GM19397 (cell line): ENCODE data around the gene FBXW11.
"Not testable (repeated sequence)": the region's sequence is repeated elsewhere in the genome, so short reads cannot be mapped to it uniquely, and the experiment has no call there.

Experiments used
- ATAC-seq: cut with Tn5 transposase; IDR thresholded peaks from one replicate; pipeline ENCODE4 v1.9.1; 2021; ENCODE audit warnings: mild to moderate bottlenecking, moderate library complexity; ENCODE audit not compliant: unreplicated experiment

The FBXW11 gene

DNA sequence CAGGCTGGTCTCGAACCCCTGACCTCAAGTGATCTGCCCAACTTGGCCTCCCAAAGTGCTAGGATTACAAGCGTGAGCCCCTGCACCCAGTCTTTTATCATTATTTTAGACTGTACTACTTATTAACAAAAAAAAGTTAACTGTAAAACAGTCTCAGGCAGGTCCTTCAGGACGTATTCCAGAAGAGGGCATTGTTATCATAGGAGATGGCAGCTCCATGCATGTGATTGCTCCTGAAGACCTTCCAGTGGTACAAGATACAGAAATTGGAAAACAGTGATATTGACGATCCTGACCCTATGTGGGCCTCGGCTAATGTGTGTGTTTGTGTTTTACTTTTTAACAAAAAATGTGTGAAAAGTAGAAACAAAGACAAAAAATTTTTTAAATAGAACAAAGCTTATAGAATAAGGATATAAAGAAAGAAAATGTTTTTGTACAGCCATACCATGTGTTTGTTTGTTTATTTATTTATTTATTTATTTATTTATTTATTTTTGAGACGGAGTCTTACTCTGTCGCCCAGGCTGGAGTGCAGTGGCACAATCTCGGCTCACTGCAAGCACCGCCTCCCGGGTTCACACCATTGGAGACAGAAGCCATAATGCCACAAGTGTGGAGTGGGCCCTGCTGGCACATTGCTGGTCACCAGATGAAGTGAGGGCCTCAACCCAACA lies 13.8 kb upstream of the FBXW11 start:
- not testable (repeated sequence) for ATAC-seq

GRCh38 chr5:172015346-172015745 lies 8.9 kb upstream of the FBXW11 start:
- no peak for ATAC-seq

DNA sequence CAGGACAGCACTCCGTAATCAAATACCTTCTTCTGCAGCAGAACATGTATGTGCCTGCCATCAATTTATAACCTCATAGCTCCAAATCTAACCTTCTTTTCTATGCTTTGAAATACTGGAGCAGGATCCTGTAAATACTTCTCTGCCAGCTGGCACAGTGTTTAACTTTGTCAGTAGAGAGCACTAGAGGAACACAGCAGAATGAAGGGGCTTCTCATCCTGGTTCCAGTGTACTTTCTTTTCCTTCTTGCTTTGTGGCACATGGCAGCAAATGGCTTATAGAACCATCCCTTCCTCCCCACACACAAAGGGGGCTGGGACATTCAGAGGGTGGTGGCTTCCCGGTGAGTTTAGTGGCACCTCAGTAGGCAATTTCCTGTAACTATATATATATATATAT lies 3.8 kb upstream of the FBXW11 start:
- ATAC-seq = no peak

GRCh38 chr5:172009536-172010270 lies 3.3 kb upstream of the FBXW11 start:
- no peak for ATAC-seq

- ATAC-seq = no peak
These were observed 2.3 kb upstream of the FBXW11 start for GRCh38 chr5:172008689-172009141.

GRCh38 chr5:172008111-172008455 lies 1.6 kb upstream of the FBXW11 start:
- no peak for ATAC-seq

DNA sequence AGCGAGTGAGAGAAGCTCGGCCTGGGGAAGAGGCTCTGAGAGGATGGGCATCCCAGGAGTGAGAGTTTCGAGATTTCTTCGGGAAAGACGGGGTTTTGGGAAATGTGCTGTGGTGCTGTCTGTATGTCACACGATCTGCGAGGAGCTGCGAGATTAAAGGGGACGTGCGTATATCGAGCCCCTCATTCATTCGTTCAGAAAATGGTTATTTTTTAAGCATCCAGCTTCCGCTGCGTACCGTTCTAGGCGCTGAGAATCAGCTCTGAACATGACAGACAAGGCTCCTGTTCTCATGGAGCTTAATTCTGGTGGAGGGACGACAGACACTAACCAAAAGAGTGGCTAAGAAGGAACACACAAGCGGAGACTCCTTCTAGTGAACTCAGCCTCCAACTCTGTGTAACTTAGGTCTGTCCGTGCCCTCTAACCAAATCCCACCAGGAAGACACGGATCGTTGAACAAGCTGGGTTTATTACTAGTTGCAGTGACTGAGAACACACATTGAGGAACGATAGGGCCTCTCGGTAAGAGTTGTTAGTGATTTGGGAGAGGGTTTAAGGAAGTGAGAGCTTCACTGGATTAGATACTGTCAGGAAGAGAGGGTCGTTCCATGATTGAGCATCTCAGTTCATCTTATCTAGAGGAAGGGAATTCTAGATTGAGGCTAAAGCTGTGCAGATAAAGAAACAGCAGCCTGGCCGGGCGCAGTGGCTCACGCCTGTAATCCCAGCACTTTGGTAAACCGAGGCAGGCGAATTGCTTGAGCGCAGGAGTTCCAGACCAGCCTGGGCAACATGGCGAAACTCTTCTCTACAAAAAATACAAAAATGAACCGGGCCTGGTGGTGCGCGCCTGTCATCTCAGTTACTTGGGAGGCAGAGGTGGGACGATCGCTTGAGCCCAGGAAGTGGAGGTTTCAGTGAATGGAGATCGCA lies 1.0 kb upstream of the FBXW11 start:
- ATAC-seq = no peak

DNA sequence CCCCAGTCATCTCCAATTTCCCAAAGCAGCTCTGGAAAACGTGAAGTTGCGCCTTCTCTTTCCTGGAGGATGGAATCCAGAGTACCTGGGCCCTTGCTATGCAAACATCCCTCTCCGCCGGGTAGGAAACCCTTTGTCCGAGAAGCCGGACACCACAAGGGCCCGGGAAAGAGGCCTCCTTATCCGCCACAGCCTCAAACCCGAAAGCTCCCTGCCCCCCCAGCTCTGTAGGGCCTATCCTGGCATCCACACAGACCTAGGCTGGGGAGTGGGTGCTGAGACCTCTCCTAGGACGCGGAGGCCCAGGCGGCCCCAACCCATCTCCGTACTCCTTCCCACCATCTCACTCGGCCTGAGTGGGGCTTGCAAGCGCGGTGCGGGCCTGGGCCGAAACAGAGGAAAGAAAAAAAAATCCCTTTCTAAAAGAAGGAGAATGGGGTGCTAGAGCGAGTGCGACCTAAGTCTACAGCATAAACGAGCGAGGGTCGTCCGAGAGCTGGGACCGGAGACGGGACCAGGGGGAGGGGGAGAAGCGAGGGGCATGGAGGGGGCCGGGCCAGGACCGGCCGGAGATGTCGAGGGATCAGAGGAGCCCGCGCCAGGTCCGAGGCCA lies 624 bp downstream of the FBXW11 start:
- peak; percentile 1 for ATAC-seq

DNA sequence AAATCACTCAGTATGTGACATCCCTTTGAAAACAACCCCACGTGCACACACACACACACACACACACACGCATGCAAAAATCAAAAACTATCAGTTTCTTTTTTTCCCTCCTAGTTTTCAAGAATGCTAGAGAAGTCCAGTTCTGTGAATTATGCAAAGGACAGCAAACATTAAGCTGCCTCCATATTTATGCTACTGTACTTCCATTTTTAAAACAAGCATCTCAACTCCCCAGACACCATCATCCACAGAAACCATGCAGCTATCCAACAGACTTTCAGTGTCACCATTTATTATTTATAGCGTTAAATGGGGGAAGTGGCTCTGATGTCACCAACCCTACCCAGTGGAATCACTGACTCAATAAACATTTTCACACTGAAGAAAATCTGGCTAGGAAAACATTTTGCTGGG lies 1.6 kb downstream of the FBXW11 start:
- ATAC-seq = no peak

DNA sequence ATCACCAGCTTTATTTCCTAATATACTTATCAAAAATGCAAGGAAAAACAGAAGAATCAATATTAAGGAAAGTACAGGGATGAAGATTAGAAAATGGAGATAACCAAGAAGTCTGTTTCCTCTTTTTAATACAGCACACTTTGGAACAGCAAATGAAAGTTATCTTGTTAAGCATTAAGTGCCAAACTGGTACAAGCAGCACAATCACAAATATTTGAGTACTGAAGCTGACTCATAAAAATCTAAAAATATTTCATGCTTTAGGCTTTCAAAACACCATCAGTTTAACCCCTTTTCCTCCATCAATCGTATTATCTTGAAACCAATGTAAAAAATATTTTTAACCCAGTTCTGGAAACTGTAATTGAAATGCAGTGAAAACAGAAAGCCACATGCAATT lies 2.7 kb downstream of the FBXW11 start:
- no peak for ATAC-seq

DNA sequence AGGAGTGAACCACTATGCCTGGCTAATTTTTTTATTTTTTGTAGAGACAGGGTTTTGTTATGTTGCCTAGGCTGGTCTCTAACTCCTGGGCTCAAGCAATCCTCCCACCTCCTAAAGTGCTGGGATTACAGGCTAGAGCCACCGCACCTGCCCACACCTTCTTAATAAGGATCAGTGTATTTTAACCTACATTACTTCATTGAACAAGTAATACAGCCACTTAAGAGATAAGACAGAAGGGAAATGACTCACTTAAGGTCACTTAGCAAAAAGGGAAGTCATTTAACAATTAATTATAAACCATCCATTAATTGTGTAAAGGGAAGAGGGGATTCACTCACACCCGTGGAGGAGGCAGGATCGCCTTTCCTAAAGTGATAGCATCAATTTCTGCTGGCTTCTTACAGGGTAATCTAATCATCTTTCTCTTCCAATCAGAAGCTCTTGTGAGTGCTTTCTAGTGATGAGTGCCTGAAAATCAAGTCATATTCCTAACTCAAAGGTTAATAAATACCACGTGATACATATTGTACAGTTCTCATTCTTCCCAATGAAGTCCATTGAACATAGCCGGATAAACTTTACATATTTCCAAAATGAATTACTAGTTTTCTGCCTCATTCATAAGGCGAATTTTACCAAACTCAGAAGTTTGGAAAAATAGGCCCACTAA lies 3.5 kb downstream of the FBXW11 start:
- no peak for ATAC-seq

GRCh38 chr5:172002310-172002709 lies 4.1 kb downstream of the FBXW11 start:
- ATAC-seq = no peak

DNA sequence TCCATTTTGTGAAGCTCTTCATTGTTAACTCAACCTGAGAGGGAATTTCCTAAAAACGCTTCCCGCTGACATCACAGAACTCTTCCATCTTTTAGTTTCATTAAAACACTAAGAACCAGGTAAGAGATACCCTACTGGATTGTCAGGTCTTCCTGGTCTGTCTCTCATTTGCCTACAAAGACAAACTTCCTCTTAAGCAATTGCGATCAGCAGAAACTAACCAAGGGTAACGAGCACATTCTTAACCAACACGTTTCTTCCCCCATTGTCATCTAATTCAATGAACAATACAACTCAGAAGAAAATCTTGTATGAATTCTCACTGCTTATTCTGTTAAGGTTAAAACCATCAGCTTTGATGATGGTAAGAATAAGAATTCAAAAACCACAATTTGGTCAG lies 6.6 kb downstream of the FBXW11 start:
- ATAC-seq = peak; percentile 49

GRCh38 chr5:171999100-171999499 lies 7.3 kb downstream of the FBXW11 start:
- ATAC-seq = no peak

GRCh38 chr5:171997011-171997410 lies 9.4 kb downstream of the FBXW11 start:
- no peak for ATAC-seq

DNA sequence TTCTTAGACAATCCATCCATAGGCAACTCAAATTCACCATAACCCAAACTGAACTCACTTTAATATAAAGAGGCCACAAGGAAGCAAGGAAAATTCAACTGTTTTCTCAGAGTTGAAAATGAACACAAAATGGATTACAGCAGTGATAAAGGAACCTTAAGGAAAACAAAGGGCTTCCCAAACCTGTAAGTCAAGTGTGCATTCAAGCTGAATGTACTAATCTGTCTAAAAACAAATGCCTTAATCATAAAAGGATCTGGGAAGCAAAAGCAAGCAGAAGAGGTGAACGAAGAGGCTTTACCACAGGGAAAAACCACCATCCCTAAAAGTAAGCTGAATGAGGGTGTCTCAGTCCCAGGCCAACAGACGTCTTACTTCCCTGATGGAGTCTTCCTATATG lies 13.6 kb downstream of the FBXW11 start:
- no peak for ATAC-seq

DNA sequence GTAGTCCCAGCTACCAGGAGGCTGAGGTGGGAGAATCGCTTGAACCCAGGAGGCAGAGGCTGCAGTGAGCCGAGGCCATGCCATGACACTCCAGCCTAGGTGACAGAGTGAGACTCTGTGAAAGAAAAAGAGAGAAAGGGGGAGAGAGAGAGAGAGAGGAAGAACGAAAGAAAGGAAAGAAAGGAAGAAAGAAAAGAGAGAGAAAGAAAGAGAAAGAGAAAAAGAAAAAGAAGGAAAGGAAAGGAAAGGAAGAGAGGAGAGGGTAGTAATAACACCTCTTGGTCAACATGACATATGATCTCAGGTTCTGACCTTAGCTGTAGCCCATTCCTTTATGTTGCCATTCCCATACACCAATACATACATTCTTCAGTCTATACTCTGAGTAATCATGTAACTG lies 14.1 kb downstream of the FBXW11 start:
- ATAC-seq = no peak

DNA sequence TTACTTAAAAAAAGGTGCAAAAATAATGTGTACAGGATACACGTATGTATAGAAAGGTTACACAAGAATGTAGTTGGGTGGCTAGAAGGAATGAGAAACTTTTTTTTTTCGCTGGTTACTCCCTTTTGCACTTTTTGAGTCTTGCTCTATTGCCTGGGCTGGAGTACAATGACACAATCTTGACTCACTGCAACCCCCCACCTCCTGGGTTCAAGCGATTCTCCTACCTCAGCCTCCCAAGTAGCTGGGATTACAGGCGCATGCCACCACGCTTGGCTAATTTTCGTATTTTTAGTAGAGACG lies 15.8 kb downstream of the FBXW11 start:
- ATAC-seq = no peak

DNA sequence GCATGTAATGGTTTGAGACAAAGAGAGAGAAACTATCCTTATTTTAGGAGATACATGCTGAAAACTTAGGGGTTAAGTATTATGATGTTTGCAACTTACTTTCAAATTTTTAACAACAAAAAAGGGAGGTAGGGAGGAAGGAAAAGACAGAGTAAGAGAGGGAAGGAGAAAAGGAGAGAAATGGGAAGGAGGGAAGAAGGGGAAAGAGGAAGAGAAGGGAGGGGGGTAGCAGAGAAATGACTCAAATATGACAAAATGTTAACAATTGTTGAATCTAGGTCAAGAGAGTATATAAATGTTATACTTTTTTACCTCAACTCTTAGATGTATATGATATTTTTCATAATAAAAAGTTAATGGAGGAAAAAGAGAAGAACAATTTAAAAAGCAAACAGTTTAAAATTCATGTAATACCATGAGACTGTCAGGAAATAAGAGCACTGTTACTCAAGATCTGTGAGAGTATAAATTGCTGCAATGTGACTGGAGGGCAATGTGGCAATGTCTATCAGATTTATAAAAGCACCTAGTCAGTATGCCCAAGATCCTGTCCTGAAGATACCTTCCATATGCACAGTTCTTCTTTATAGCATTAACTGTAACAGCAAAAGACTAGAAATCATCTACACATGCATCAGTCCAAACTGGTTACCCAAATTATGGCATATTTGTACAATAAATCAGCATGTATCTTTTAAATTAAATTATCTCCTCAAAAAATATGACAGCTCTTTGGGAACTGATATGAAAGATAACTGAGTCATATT lies 16.3 kb downstream of the FBXW11 start:
- no peak for ATAC-seq

DNA sequence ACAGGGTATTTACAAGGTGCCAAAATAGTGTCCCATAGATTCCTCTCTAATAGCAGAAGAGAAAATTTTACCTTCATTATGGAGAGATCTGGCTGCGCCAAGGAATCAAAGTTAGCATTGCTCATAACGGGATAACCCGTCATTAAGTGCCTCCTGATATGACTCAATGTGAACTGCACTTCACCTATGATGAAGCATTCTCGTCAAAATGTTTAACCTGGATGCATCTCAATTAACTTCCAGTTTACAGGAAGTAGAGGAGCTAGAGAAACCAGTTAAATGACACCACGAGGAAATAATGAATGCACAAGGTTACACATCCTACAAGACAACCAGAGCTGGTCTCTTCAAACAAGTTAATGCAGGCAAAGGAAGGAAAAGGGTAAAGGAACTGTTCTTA lies 17.2 kb downstream of the FBXW11 start:
- no peak for ATAC-seq
